Nephron progenitor cell (in vitro differentiated cells): ENCODE measurements around the gene CRHBP.
"Not testable (repeated sequence)": the region's sequence is repeated elsewhere in the genome, so short reads cannot be mapped to it uniquely, and the experiment has no call there.

Experiments used
- DNase-seq: peaks from one replicate; pipeline ENCODE4 v3.0.0; 2021
- H3K27ac Mint-ChIP-seq: 2 replicates; pipeline ENCODE4 v1.8.0; 2021; ENCODE audit warnings: mild to moderate bottlenecking, moderate library complexity, mixed read lengths
- H3K27me3 Mint-ChIP-seq: 2 replicates; pipeline ENCODE4 v1.8.0; 2021; ENCODE audit warnings: mild to moderate bottlenecking, low read depth, mixed read lengths; ENCODE audit not compliant: poor library complexity
- H3K36me3 Mint-ChIP-seq: 2 replicates; pipeline ENCODE4 v1.8.0; 2021; ENCODE audit warnings: low read depth, mixed read lengths
- H3K4me1 Mint-ChIP-seq: 2 replicates; pipeline ENCODE4 v1.8.0; 2021; ENCODE audit warnings: mixed read lengths
- H3K4me3 Mint-ChIP-seq: 2 replicates; pipeline ENCODE4 v1.8.0; 2021; ENCODE audit warnings: mild to moderate bottlenecking, moderate library complexity, mixed read lengths
- H3K9me3 Mint-ChIP-seq: 2 replicates; pipeline ENCODE4 v1.8.0; 2021; ENCODE audit warnings: mild to moderate bottlenecking, moderate library complexity, mixed read lengths
- TF ChIP-seq, protein P1 (sequence below): fragments of 200-600 bp; sonication (generic); IDR thresholded peaks from 2 replicates; pipeline ENCODE4 v1.5.0; 2021; ENCODE audit warnings: antibody characterized with exemption

CRHBP gene

DNA sequence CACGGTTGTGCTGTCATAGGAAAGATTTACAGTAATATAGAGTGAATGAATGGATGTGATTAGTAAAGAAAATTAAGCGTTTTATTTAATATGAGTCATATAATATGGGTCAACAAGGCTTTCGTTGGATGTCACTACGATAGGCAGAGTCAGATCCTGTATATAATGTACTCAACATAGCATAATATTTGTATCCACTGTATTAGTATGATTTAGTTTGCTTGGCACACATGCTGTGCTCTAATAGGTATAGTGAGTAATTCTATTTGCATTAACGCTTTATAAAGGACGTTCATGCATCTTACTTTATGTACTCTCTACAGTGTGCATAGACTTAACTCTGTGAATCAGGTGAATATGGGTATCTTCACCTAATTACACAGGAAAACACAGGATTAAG lies 41.5 kb downstream of the CRHBP start:
- Mint-ChIP-seq H3K4me1 (no peaks in the 10 kb centered on the region), H3K27ac (no peak overlapping the region), H3K36me3 (no peaks in the 10 kb centered on the region), H3K9me3 (no peaks in the 10 kb centered on the region), H3K27me3 (peaks cover 14% of the 10 kb centered on the region), H3K4me3 (no peak overlapping the region)
- no peak for DNase-seq
- TF ChIP-seq, protein P1, sequence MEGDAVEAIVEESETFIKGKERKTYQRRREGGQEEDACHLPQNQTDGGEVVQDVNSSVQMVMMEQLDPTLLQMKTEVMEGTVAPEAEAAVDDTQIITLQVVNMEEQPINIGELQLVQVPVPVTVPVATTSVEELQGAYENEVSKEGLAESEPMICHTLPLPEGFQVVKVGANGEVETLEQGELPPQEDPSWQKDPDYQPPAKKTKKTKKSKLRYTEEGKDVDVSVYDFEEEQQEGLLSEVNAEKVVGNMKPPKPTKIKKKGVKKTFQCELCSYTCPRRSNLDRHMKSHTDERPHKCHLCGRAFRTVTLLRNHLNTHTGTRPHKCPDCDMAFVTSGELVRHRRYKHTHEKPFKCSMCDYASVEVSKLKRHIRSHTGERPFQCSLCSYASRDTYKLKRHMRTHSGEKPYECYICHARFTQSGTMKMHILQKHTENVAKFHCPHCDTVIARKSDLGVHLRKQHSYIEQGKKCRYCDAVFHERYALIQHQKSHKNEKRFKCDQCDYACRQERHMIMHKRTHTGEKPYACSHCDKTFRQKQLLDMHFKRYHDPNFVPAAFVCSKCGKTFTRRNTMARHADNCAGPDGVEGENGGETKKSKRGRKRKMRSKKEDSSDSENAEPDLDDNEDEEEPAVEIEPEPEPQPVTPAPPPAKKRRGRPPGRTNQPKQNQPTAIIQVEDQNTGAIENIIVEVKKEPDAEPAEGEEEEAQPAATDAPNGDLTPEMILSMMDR = no peak

DNA sequence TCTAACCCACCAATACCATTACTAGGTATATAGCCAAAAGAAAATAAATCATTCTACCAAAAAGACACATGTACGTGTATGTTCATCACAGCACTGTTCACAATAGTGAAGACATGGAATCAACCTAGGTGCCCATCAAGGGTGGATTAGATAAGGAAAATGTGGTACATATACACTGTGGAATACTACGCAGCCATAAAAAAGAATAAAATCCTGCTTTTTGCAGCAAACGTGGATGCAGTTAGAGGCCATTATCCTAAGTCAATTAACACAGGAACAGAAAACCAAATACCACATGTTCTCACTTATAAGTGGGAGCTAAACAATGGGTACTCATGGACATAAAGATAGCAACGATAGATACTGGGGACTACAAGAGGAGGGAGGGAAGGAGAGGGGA lies 45.4 kb downstream of the CRHBP start:
- H3K4me3 Mint-ChIP-seq, DNase-seq, H3K27ac Mint-ChIP-seq: not testable (repeated sequence)

GRCh38 chr5:76999451-76999850 lies 46.6 kb downstream of the CRHBP start:
- DNase-seq = no peak
- TF ChIP-seq, protein P1 = no peak

More for the DNA sequence above, 45.4 kb downstream of the CRHBP start:
- H3K27me3 Mint-ChIP-seq = peaks cover 15% of the 10 kb centered on the region
- H3K4me1 Mint-ChIP-seq, H3K36me3 Mint-ChIP-seq, H3K9me3 Mint-ChIP-seq: not testable (repeated sequence)

DNA sequence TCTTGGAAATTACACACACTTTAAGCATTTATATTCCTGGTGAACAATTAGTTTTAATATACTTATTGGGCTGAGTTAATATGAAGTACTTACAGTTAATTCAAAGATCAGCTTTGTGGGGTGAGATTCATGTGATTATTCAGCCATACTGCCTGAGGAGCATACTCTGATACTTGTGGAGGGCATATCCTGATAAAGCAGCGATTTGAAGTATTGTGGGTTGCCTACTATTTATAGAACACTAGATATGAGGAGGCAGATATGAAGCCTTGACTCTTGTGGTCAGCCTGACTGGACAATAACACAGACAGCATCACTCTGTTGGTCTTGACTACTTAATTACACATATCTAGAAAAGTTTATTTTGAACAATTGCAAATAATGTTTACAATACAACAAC lies 50.4 kb downstream of the CRHBP start:
- H3K27ac Mint-ChIP-seq = no peak overlapping the region
- no peak overlapping the region for H3K4me3 Mint-ChIP-seq
- no peaks in the 10 kb centered on the region for H3K36me3 Mint-ChIP-seq
- peaks cover 5% of the 10 kb centered on the region for H3K27me3 Mint-ChIP-seq
- peaks cover 13% of the 10 kb centered on the region for H3K9me3 Mint-ChIP-seq
- TF ChIP-seq, protein P1 = no peak
- no peak for DNase-seq
- no peaks in the 10 kb centered on the region for H3K4me1 Mint-ChIP-seq

More at GRCh38 chr5:76999451-76999850, 46.6 kb downstream of the CRHBP start:
- Mint-ChIP-seq H3K36me3 (no peaks in the 10 kb centered on the region), H3K4me3 (no peak overlapping the region), H3K4me1 (no peaks in the 10 kb centered on the region), H3K27me3 (peaks cover 18% of the 10 kb centered on the region), H3K27ac (no peak overlapping the region), H3K9me3 (no peaks in the 10 kb centered on the region)

- no peak overlapping the region for H3K27ac Mint-ChIP-seq
- H3K9me3 Mint-ChIP-seq = peaks cover 20% of the 10 kb centered on the region
- DNase-seq = no peak
- H3K4me1 Mint-ChIP-seq = no peaks in the 10 kb centered on the region
- H3K36me3 Mint-ChIP-seq = no peaks in the 10 kb centered on the region
- H3K27me3 Mint-ChIP-seq = peaks cover 5% of the 10 kb centered on the region
- H3K4me3 Mint-ChIP-seq = no peak overlapping the region
- TF ChIP-seq, protein P1 = no peak
Measured at GRCh38 chr5:77006124-77006523, 53.3 kb downstream of the CRHBP start.

DNA sequence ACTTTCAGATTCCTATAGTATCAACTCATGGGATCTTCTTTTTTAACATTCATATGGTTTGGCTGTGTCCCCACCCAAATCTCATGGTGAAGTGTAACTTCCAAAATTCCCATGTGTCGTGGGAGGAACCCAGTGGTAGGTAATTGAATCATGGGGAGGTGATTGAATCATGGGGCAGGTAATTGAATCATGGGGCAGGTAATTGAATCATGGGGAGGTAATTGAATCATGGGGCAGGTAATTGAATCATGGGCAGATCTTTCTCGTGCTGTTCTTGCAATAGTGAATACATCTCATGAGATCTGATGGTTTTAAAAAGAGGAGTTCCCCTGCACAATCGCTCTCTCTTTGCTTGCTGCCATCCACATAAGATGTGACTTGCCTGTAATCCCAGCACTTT lies 55.6 kb downstream of the CRHBP start:
- H3K27me3 Mint-ChIP-seq = peaks cover 3% of the 10 kb centered on the region
- peaks cover 20% of the 10 kb centered on the region for H3K9me3 Mint-ChIP-seq
- H3K4me1 Mint-ChIP-seq = no peaks in the 10 kb centered on the region
- H3K4me3 Mint-ChIP-seq = no peak overlapping the region
- H3K27ac Mint-ChIP-seq = no peak overlapping the region
- TF ChIP-seq, protein P1 = no peak
- DNase-seq = no peak
- no peaks in the 10 kb centered on the region for H3K36me3 Mint-ChIP-seq
